IMR-90 (cell line): Measurements from ENCODE around the gene IPO13. TPM values are rescaled to one million over a fixed set of nuclear protein-coding genes. Genes with fewer than 3 reads are reported as not detected.

Experiments
- ATAC-seq: fragments of 200-7000 bp; cut with Tn5 transposase; 2 replicates; pipeline ENCODE4 v1.9.1; 2020; ENCODE audit warnings: low read depth, mild to moderate bottlenecking, moderate library complexity
- BruUV-seq: library from RNA; stranded (reverse); fragments of 400-500 nt; replicated peaks from 2 replicates; lab custom pipeline; 2021; lab: Mats Ljungman, UMichigan
- CTCF ChIA-PET: fragments of 300-600 bp; formaldehyde crosslinking; extraction: SDS; loops from one replicate; lab custom pipeline; 2021; ENCODE audit warnings: antibody characterized with exemption; lab: Yijun Ruan, JAX
- POLR2A ChIA-PET: fragments of 300-600 bp; sonication (Branson Sonifier 250); formaldehyde crosslinking; loops from one replicate; lab custom pipeline; 2022; ENCODE audit warnings: antibody characterized with exemption; ENCODE audit not compliant: unreplicated experiment; lab: Charles Lee
- DNase-seq: peaks from one replicate; pipeline ENCODE4 v3.0.0; 2013
- H2AFZ ChIP-seq: replicated peaks from 2 replicates; pipeline ENCODE3; 2013; ENCODE audit warnings: low read length, mild to moderate bottlenecking; ENCODE audit not compliant: poor library complexity
- H2AK5ac ChIP-seq: 2 replicates; pipeline ENCODE4 v1.6.1; 2013; ENCODE audit warnings: low read depth, low read length, inconsistent platforms
- H2AK9ac ChIP-seq: replicated peaks from 2 replicates; pipeline ENCODE3; 2013; ENCODE audit warnings: mild to moderate bottlenecking, low read depth, low read length, moderate library complexity; ENCODE audit not compliant: poor library complexity
- H2BK120ac ChIP-seq: 2 replicates; pipeline ENCODE4 v1.6.1; 2013; ENCODE audit warnings: low read depth, low read length, inconsistent platforms
- H2BK15ac ChIP-seq: 3 replicates; pipeline ENCODE4 v1.6.1; 2013; ENCODE audit warnings: low read depth, low read length, inconsistent platforms
- H2BK20ac ChIP-seq: 2 replicates; pipeline ENCODE4 v1.6.1; 2013; ENCODE audit warnings: low read depth, mild to moderate bottlenecking, inconsistent platforms, low read length, moderate library complexity
- H2BK5ac ChIP-seq: 2 replicates; pipeline ENCODE4 v1.6.1; 2013; ENCODE audit warnings: mild to moderate bottlenecking, low read depth, low read length, inconsistent platforms; ENCODE audit not compliant: poor library complexity, severe bottlenecking
- H3K14ac ChIP-seq: replicated peaks from 2 replicates; pipeline ENCODE4 v1.6.1; 2013; ENCODE audit warnings: low read depth, low read length, inconsistent platforms
- H3K18ac ChIP-seq: 2 replicates; pipeline ENCODE4 v1.6.1; 2013; ENCODE audit warnings: low read depth, low read length, control low read depth
- H3K23ac ChIP-seq: 2 replicates; pipeline ENCODE4 v1.6.1; 2013; ENCODE audit warnings: low read depth, low read length, inconsistent platforms
- H3K27ac ChIP-seq: 2 replicates; pipeline ENCODE4 v1.5.1; 2013; ENCODE audit warnings: mild to moderate bottlenecking, control low read depth, low read length; ENCODE audit not compliant: insufficient read depth
- H3K27me3 ChIP-seq: 2 replicates; pipeline ENCODE4 v1.6.1; 2013; ENCODE audit warnings: low read length; ENCODE audit not compliant: control insufficient read depth, insufficient read depth
- H3K36me3 ChIP-seq: 2 replicates; pipeline ENCODE4 v1.6.1; 2013; ENCODE audit warnings: low read length, mixed read lengths; ENCODE audit not compliant: control insufficient read depth, insufficient read depth
- H3K4ac ChIP-seq: 2 replicates; pipeline ENCODE4 v1.6.1; 2013; ENCODE audit warnings: low read depth, low read length, inconsistent platforms
- H3K4me1 ChIP-seq: 2 replicates; pipeline ENCODE4 v1.6.1; 2013; ENCODE audit warnings: low read length, mixed read lengths; ENCODE audit not compliant: control insufficient read depth, insufficient read depth
- H3K4me2 ChIP-seq: 2 replicates; pipeline ENCODE4 v1.6.1; 2013; ENCODE audit warnings: low read depth, mild to moderate bottlenecking, control low read depth, low read length, moderate library complexity
- H3K4me3 ChIP-seq: 2 replicates; pipeline ENCODE4 v1.5.1; 2013; ENCODE audit warnings: low read depth, mild to moderate bottlenecking, control low read depth, low read length, moderate library complexity; ENCODE audit not compliant: insufficient read depth
- H3K56ac ChIP-seq: 2 replicates; pipeline ENCODE4 v1.6.1; 2013; ENCODE audit warnings: low read length, inconsistent platforms; ENCODE audit not compliant: insufficient read depth; ENCODE audit errors: extremely low read depth
- H3K79me1 ChIP-seq, 2 experiments: 2 replicates each; pipeline ENCODE4 v1.6.1; 2013; ENCODE audit warnings: low read length in 2 of 2, inconsistent platforms in 1 of 2, low read depth in 1 of 2
- H3K9ac ChIP-seq: 2 replicates; pipeline ENCODE4 v1.6.1; 2013; ENCODE audit warnings: low read depth, low read length, control low read depth
- H3K9me1 ChIP-seq: 2 replicates; pipeline ENCODE4 v1.6.1; 2013; ENCODE audit warnings: low read length, inconsistent platforms; ENCODE audit not compliant: insufficient read depth
- H3K9me3 ChIP-seq: 2 replicates; pipeline ENCODE4 v1.6.1; 2013; ENCODE audit warnings: low read length; ENCODE audit not compliant: control insufficient read depth, insufficient read depth
- H4K20me1 ChIP-seq: 2 replicates; pipeline ENCODE4 v1.6.1; 2013; ENCODE audit warnings: low read length, inconsistent platforms; ENCODE audit not compliant: insufficient read depth
- H4K5ac ChIP-seq: 2 replicates; pipeline ENCODE4 v1.6.1; 2013; ENCODE audit warnings: mild to moderate bottlenecking, low read depth, low read length, control low read depth
- H4K8ac ChIP-seq, 2 experiments: 2 replicates each; pipeline ENCODE4 v1.6.1; 2013; ENCODE audit warnings: low read depth in 2 of 2, low read length in 2 of 2, control low read depth in 1 of 2, inconsistent platforms in 1 of 2
- H4K91ac ChIP-seq: 2 replicates; pipeline ENCODE4 v1.6.1; 2013; ENCODE audit warnings: low read depth, low read length, inconsistent platforms; ENCODE audit not compliant: insufficient read depth
- CEBPB ChIP-seq: IDR thresholded peaks from 2 replicates; pipeline ENCODE4 v1.6.1; 2012; ENCODE audit warnings: low read depth, low read length, improper control_type of control experiment
- CTCF ChIP-seq: conservative IDR thresholded peaks from 2 replicates; pipeline ENCODE4 v1.5.1; 2012; ENCODE audit warnings: mild to moderate bottlenecking, low read depth, low read length, improper control_type of control experiment
- MAFK ChIP-seq: IDR thresholded peaks from 2 replicates; pipeline ENCODE4 v1.6.1; 2012; ENCODE audit warnings: low read depth, low read length, improper control_type of control experiment
- MAZ ChIP-seq: IDR thresholded peaks from 2 replicates; pipeline ENCODE4 v1.6.1; 2012; ENCODE audit warnings: low read depth, mild to moderate bottlenecking, low read length, improper control_type of control experiment, moderate library complexity, borderline replicate concordance
- NFE2L2 ChIP-seq: fragments of 150-350 bp; IDR thresholded peaks from 2 replicates; pipeline ENCODE4 v1.6.1; 2016; ENCODE audit warnings: low read depth, mild to moderate bottlenecking, low read length
- RAD21 ChIP-seq: IDR thresholded peaks from 2 replicates; pipeline ENCODE4 v1.6.1; 2012; ENCODE audit warnings: low read length, improper control_type of control experiment
- RCOR1 ChIP-seq: IDR thresholded peaks from 2 replicates; pipeline ENCODE4 v1.6.1; 2012; ENCODE audit warnings: mild to moderate bottlenecking, low read length, improper control_type of control experiment; ENCODE audit not compliant: insufficient replicate concordance
- RFX5 ChIP-seq: IDR thresholded peaks from 2 replicates; pipeline ENCODE4 v1.8.0; 2012; ENCODE audit warnings: low read depth, mild to moderate bottlenecking, low read length, moderate library complexity
- WGBS, 2 experiments: methylation state at CpG; one replicate each; pipeline versions ENCODE4 v1.1.5 to v1.1.7; 2013; ENCODE audit warnings: missing lambda C conversion rate in 2 of 2; ENCODE audit not compliant: insufficient read length in 1 of 2; ENCODE audit errors: extremely low coverage in 2 of 2; 5-methylcytosine and 5-hydroxymethylcytosine counted together
- dilution Hi-C: fragments of 300-500 bp; cut with HindIII; formaldehyde crosslinking; loops from one replicate; pipeline ENCODE4 v1.14.3; 2018; ENCODE audit warnings: low sequenced_read_pairs; ENCODE audit not compliant: unreplicated experiment
- in situ Hi-C: fragments of 300-500 bp; cut with MboI; formaldehyde crosslinking; loops from 3 replicates; pipeline ENCODE4 v1.14.3; 2019; ENCODE audit warnings: low sequenced_read_pairs, inconsistent platforms, mixed read lengths
- intact Hi-C: fragments of 100-400 bp; cut with micrococcal nuclease; formaldehyde crosslinking; loops from 2 replicates; pipeline ENCODE4 v1.10.0; 2022
- polyA plus RNA-seq, 3 experiments: library from polyadenylated mRNA; depleted of rRNA; stranded (reverse); fragments of >200 nt; gene quantifications; 2 replicates each; pipeline ENCODE4 v1.2.3, GENCODE V29; 2012; ENCODE audit warnings: low replicate concordance in 1 of 3
- total RNA-seq: library from RNA; depleted of rRNA; stranded (reverse); fragments of >200 nt; gene quantifications from 2 replicates; pipeline ENCODE4 v1.2.3, GENCODE V29; 2012

IPO13 gene
- total and polyA plus RNA-seq, 2 of the 4 experiments (the other 2 are of a cell fraction) = 15.2 to 18.7 TPM

GRCh38 chr1:43898981-43899380 is 47.8 kb upstream of the IPO13 start:
- Histone ChIP-seq H2AK5ac (no peak overlapping the region), H3K56ac (no peak overlapping the region), H3K14ac (no peak overlapping the region), H3K9me1 (peaks cover 2% of the 10 kb centered on the region; the same call in 1 of the 2 replicates), H3K4me1 (no peaks in the 10 kb centered on the region), H3K4me2 (no peak overlapping the region), H2BK120ac (no peak overlapping the region), H2BK20ac (no peak overlapping the region), H3K4ac (no peak overlapping the region), H3K23ac (no peak overlapping the region), H4K5ac (no peak overlapping the region), H3K27ac (no peak overlapping the region), H3K18ac (no peak overlapping the region), H3K9me3 (no peaks in the 10 kb centered on the region), H2BK15ac (no peak overlapping the region), H3K4me3 (no peak overlapping the region), H4K91ac (no peak overlapping the region), H4K8ac (no peak overlapping the region), H3K27me3 (no peaks in the 10 kb centered on the region), H3K79me1 (no peaks in the 10 kb centered on the region; a peak in 1 of 4 replicates), H4K20me1 (no peaks in the 10 kb centered on the region), H3K9ac (no peak overlapping the region), H2AFZ (peak overlapping the region; percentile 23), H2BK5ac (no peak overlapping the region), H2AK9ac (no peak overlapping the region), H3K36me3 (peaks cover 33% of the 10 kb centered on the region)
- POLR2A ChIA-PET = no interaction called here
- ATAC-seq (no peak), DNase-seq (no peak)
- no TSS peak for BruUV-seq
- CTCF ChIA-PET = no interaction called here
- dilution Hi-C loops = no loop called here
- TF ChIP-seq MAZ (no peak), MAFK (no peak), CTCF (no peak), RCOR1 (no peak), RAD21 (no peak), NFE2L2 (no peak), RFX5 (no peak), CEBPB (no peak)
- in situ Hi-C loops = no loop called here
- 98% methylated on average over 7 of the region's 12 CpGs; no CpG with 5 or more reads in 1 of the 2 experiments for WGBS, 2 experiments
- intact Hi-C loops = no loop called here
